PC-9 (cell line): ENCODE measurements around the gene PRAC2. TPM values are rescaled to one million over a fixed set of nuclear protein-coding genes. Genes with fewer than 3 reads are reported as not detected.

Experiments
- BruUV-seq: library from RNA; stranded (reverse); fragments of 400-500 nt; replicated peaks from 2 replicates; lab custom pipeline; 2021; lab: Mats Ljungman, UMichigan
- CTCF ChIA-PET: fragments of 300-600 bp; sonication (Branson Sonifier 250); formaldehyde crosslinking; loops from one replicate; lab custom pipeline; 2022; ENCODE audit warnings: antibody characterized with exemption; lab: Charles Lee
- POLR2A ChIA-PET: fragments of 300-600 bp; sonication (Branson Sonifier 250); formaldehyde crosslinking; loops from one replicate; lab custom pipeline; 2022; ENCODE audit warnings: antibody characterized with exemption; ENCODE audit not compliant: unreplicated experiment; lab: Charles Lee
- DNase-seq, 2 experiments: peaks; one replicate each; pipeline versions ENCODE4 v3.0.0 to v3.0.0-alpha.2; 2015 to 2022; ENCODE audit warnings: mixed read lengths in 1 of 2
- H2AFZ ChIP-seq: fragments of 200-600 bp; sonication (generic); 2 replicates; pipeline ENCODE4 v1.8.1; 2017; ENCODE audit warnings: antibody characterized with exemption
- H3F3A ChIP-seq: fragments of 200-600 bp; sonication (generic); 2 replicates; pipeline ENCODE4 v1.8.1; 2017; ENCODE audit warnings: antibody characterized with exemption, mild to moderate bottlenecking, low read depth; ENCODE audit not compliant: insufficient read depth
- H3K27ac ChIP-seq: fragments of 200-600 bp; sonication (generic); 2 replicates; pipeline ENCODE4 v1.6.1; 2016; ENCODE audit warnings: mixed run types
- H3K27me3 ChIP-seq: fragments of 200-600 bp; sonication (generic); 2 replicates; pipeline ENCODE4 v1.6.1; 2016; ENCODE audit warnings: low read depth, mixed run types; ENCODE audit not compliant: insufficient read depth
- H3K36me3 ChIP-seq: fragments of 200-600 bp; sonication (generic); 2 replicates; pipeline ENCODE4 v1.6.1; 2016; ENCODE audit warnings: low read depth, mixed run types
- H3K4me1 ChIP-seq: fragments of 200-600 bp; sonication (generic); replicated peaks from 2 replicates; pipeline ENCODE4 v1.6.1; 2016; ENCODE audit warnings: mixed run types; ENCODE audit not compliant: insufficient read depth
- H3K4me2 ChIP-seq: fragments of 200-600 bp; sonication (generic); 2 replicates; pipeline ENCODE4 v1.6.1; 2017; ENCODE audit warnings: mixed run types
- H3K4me3 ChIP-seq: fragments of 200-600 bp; sonication (generic); 2 replicates; pipeline ENCODE4 v1.6.1; 2016; ENCODE audit warnings: mixed run types
- H3K79me2 ChIP-seq: fragments of 200-600 bp; sonication (generic); 2 replicates; pipeline ENCODE4 v1.6.1; 2017; ENCODE audit warnings: low read depth, mixed run types
- H3K9me2 ChIP-seq: fragments of 200-600 bp; sonication (generic); 2 replicates; pipeline ENCODE4 v1.8.1; 2017; ENCODE audit warnings: mild to moderate bottlenecking; ENCODE audit not compliant: insufficient read depth
- H3K9me3 ChIP-seq: fragments of 200-600 bp; sonication (generic); 2 replicates; pipeline ENCODE4 v1.8.1; 2016; ENCODE audit warnings: low read depth; ENCODE audit not compliant: insufficient read depth
- H4K20me1 ChIP-seq: fragments of 200-600 bp; sonication (generic); 2 replicates; pipeline ENCODE4 v1.8.1; 2017; ENCODE audit not compliant: insufficient read depth
- CTCF ChIP-seq: fragments of 200-600 bp; sonication (generic); conservative IDR thresholded peaks from 2 replicates; pipeline ENCODE4 v1.6.1; 2017; ENCODE audit warnings: mixed run types, antibody characterized with exemption, mild to moderate bottlenecking, moderate library complexity
- EZH2 ChIP-seq: fragments of 200-600 bp; sonication (generic); IDR thresholded peaks from 2 replicates; pipeline ENCODE4 v1.8.0; 2017; ENCODE audit warnings: antibody characterized with exemption, low read depth
- intact Hi-C: fragments of 100-400 bp; cut with micrococcal nuclease; formaldehyde crosslinking; loops from one replicate; pipeline ENCODE4 v1.10.0; 2022; ENCODE audit not compliant: unreplicated experiment
- total RNA-seq: library from RNA; stranded (reverse); gene quantifications from 2 replicates; pipeline ENCODE4 v1.2.3, GENCODE V29; 2021

PRAC2 gene
- total RNA-seq, 1 experiment from 2014 or later: not detected

GRCh38 chr17:48717367-48718226 is 5.4 kb upstream of the PRAC2 start:
- H3K9me3 ChIP-seq: no peaks in the 10 kb centered on the region
- BruUV-seq: no TSS peak
- CTCF ChIA-PET: no interaction called here
- no peaks in the 10 kb centered on the region for H3K79me2 ChIP-seq
- no peak for DNase-seq
- H3K4me2 ChIP-seq: no peak overlapping the region
- H3K9me2 ChIP-seq: no peaks in the 10 kb centered on the region
- H3K27ac ChIP-seq: no peak overlapping the region
- H3F3A ChIP-seq: no peaks in the 10 kb centered on the region
- POLR2A ChIA-PET: no interaction called here
- H3K27me3 ChIP-seq: peaks cover 28% of the 10 kb centered on the region; the same call in 1 of the 2 replicates
- H2AFZ ChIP-seq: no peak overlapping the region
- H4K20me1 ChIP-seq: no peaks in the 10 kb centered on the region
- H3K4me3 ChIP-seq: no peak overlapping the region
- no peaks in the 10 kb centered on the region for H3K36me3 ChIP-seq
- H3K4me1 ChIP-seq: no peaks in the 10 kb centered on the region
- intact Hi-C loops: no loop called here
- no peak for TF ChIP-seq EZH2
- no peak for TF ChIP-seq CTCF

GRCh38 chr17:48718227-48718760 is 4.7 kb upstream of the PRAC2 start:
- Histone ChIP-seq H4K20me1 (no peaks in the 10 kb centered on the region), H3K27ac (no peak overlapping the region), H3K27me3 (peaks cover 28% of the 10 kb centered on the region; the same call in 1 of the 2 replicates), H3K4me1 (no peaks in the 10 kb centered on the region), H3K79me2 (no peaks in the 10 kb centered on the region), H3F3A (no peaks in the 10 kb centered on the region), H3K36me3 (no peaks in the 10 kb centered on the region), H3K9me3 (no peaks in the 10 kb centered on the region), H3K4me3 (no peak overlapping the region), H2AFZ (no peak overlapping the region), H3K9me2 (no peaks in the 10 kb centered on the region), H3K4me2 (no peak overlapping the region)
- TF ChIP-seq EZH2 (no peak), CTCF (no peak)
- no peak for DNase-seq
- ChIA-PET POLR2A (no interaction called here), CTCF (no interaction called here)
- intact Hi-C loops: no loop called here
- no TSS peak for BruUV-seq

GRCh38 chr17:48718761-48719641 is 4.0 kb upstream of the PRAC2 start:
- no peaks in the 10 kb centered on the region for H3F3A ChIP-seq
- H3K36me3 ChIP-seq: no peaks in the 10 kb centered on the region
- H2AFZ ChIP-seq: no peak overlapping the region
- H4K20me1 ChIP-seq: no peaks in the 10 kb centered on the region
- no peaks in the 10 kb centered on the region for H3K4me1 ChIP-seq
- H3K27ac ChIP-seq: no peak overlapping the region
- no peak overlapping the region for H3K4me3 ChIP-seq
- POLR2A ChIA-PET: interaction anchor here (0.6 kb wide), 1 partner anchor 66 kb away, joined by 3 read pairs; no protein-coding TSS in a partner anchor
- CTCF ChIA-PET: no interaction called here
- H3K79me2 ChIP-seq: no peaks in the 10 kb centered on the region
- BruUV-seq: no TSS peak
- H3K9me3 ChIP-seq: no peaks in the 10 kb centered on the region
- no peak overlapping the region for H3K4me2 ChIP-seq
- H3K9me2 ChIP-seq: no peaks in the 10 kb centered on the region
- peaks cover 28% of the 10 kb centered on the region; the same call in 1 of the 2 replicates for H3K27me3 ChIP-seq
- intact Hi-C loops: no loop called here
- no peak for DNase-seq
- TF ChIP-seq EZH2 (no peak), CTCF (no peak)
